ENCODE data around the gene KRTAP2-2.

- TF ChIP-seq CTCF (conservative IDR thresholded peaks at IDR 0.05; ENCODE audit: low read depth, low read length) (no peak), EZH2 (IDR thresholded peaks at IDR 0.05; ENCODE audit: borderline replicate concordance, low read depth, low read length, poor library complexity, severe bottlenecking) (no peak)
Measured at GRCh38 chr17:41052566-41052965, 2.5 kb downstream of the KRTAP2-2 start.
